ENCODE data around the gene ACAP3.
A peak's percentile ranks its signal among the peaks of the same experiment; 100 is the strongest.

The ACAP3 gene

DNA sequence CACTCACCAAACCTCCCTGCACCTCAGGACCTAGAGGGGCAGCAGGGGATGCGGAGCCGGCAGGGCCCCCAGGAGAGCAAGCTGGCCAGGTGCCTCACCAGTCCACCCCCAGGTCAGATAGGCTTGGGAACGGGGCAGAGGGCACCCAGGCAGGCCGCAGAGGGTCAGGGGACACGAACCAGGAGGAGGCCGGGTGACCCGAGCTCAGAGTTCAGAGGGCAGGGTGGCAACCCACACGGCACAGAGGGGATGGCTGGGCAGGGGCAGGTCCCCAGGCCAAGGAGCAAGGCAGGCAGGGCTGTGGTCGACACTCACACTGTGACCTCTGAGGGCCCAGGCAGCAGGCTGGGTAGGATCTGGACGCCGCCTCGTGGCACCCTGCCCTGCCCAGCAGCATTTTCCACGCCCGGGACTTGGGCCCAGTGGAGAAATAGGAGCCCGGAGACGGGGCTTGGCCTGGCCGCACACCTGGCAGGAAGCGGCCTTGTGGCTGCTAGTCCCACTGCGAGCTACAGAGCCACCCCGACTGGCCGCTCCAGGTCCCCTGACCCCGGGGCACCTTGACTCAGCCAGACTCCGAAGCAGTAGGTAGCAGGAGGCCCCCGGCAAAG lies 36.2 kb upstream of the ACAP3 start:
- H3K4me3 ChIP-seq (ENCODE audit: low read depth, low read length): peak overlapping the region; percentile 45
- TF ChIP-seq, protein P1, sequence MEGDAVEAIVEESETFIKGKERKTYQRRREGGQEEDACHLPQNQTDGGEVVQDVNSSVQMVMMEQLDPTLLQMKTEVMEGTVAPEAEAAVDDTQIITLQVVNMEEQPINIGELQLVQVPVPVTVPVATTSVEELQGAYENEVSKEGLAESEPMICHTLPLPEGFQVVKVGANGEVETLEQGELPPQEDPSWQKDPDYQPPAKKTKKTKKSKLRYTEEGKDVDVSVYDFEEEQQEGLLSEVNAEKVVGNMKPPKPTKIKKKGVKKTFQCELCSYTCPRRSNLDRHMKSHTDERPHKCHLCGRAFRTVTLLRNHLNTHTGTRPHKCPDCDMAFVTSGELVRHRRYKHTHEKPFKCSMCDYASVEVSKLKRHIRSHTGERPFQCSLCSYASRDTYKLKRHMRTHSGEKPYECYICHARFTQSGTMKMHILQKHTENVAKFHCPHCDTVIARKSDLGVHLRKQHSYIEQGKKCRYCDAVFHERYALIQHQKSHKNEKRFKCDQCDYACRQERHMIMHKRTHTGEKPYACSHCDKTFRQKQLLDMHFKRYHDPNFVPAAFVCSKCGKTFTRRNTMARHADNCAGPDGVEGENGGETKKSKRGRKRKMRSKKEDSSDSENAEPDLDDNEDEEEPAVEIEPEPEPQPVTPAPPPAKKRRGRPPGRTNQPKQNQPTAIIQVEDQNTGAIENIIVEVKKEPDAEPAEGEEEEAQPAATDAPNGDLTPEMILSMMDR (IDR thresholded peaks at IDR 0.05; ENCODE audit: control insufficient read depth, extremely low read depth, insufficient read depth): no peak; the same call in 1 of the 2 replicates
- DNase-seq (ENCODE audit: low read depth): peak; percentile 53

DNA sequence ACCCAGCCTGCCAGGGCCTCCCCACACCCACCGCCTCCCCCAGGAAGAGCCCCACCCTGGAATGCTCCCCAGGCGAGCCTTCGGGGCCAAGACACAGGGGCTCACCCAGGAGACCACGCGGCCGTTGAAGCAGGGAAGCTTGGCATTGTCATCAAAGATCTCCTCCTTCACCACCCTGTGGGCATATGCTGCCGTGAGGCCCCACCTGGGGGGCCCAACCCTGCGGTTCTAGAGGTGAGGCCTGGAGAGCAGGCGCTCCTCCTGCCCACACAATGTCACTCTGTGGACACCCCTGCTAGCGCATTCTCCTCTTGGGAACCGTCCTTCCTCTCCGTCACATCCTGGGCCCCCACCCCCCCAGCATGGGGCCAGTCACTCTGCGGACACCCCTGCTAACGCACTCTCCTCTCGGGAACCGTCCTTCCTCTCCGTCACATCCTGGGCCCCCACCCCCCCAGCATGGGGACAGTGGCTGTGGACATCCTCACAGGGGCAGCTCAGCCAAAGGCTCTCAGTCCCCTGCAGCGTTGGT lies 34.9 kb upstream of the ACAP3 start:
- TF ChIP-seq, protein P1 (IDR thresholded peaks at IDR 0.05; ENCODE audit: control insufficient read depth, extremely low read depth, insufficient read depth): no peak
- DNase-seq (ENCODE audit: low read depth): no peak
- no peak overlapping the region for H3K4me3 ChIP-seq (ENCODE audit: low read depth, low read length)

DNA sequence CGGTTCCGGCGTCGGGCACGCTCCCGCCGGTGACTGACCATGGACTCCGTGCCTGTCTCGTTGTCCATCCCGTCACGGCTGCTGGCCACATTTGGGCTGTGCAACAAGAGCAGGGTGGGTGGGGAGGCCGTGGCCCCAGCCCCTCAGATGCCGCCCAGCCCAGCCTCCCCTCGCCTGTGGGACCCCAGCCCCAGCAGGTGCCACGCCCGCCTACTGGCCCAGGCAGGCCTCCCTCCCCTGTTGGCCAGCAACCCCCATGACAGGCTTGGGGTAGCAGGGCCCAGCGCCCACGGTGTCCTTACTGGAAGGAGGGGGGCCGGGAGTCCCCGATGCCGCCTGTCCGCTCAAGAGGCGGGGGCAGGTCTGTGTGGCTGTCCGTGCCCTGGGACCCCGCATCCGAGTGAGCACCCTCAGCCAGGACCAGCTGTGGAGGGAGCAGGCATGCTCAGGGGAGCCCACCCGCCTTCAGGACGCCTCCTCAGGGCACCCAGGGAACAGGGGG lies 34.4 kb upstream of the ACAP3 start:
- H3K4me3 ChIP-seq (ENCODE audit: low read depth, low read length): no peak overlapping the region
- TF ChIP-seq, protein P1 (IDR thresholded peaks at IDR 0.05; ENCODE audit: control insufficient read depth, extremely low read depth, insufficient read depth): no peak
- DNase-seq (ENCODE audit: low read depth): no peak

DNA sequence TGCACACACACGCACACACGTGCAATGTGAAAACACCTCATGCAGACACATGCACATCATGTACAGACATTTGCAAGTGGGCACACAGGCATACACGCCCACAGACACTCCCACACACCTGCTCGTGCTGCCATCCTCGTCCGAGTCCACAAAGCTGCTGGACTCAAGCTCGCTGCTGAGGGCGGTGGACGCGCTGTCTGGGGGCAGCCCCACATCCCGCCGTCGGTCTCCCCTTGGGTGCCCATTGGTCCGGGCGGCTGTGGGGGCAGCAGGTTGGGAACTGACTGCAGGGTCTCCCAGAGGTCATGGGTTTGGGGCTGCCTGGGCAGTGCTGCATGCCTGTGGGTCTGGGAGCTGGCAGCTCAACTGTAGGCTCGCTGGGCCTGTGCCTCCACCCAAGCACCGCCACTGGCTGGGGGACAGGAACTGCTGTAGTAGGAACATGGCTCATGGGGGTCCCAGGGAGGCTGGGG lies 33.9 kb upstream of the ACAP3 start:
- H3K4me3 ChIP-seq (ENCODE audit: low read depth, low read length): no peak overlapping the region
- no peak for DNase-seq (ENCODE audit: low read depth)
- TF ChIP-seq, protein P1 (IDR thresholded peaks at IDR 0.05; ENCODE audit: control insufficient read depth, extremely low read depth, insufficient read depth): no peak

DNA sequence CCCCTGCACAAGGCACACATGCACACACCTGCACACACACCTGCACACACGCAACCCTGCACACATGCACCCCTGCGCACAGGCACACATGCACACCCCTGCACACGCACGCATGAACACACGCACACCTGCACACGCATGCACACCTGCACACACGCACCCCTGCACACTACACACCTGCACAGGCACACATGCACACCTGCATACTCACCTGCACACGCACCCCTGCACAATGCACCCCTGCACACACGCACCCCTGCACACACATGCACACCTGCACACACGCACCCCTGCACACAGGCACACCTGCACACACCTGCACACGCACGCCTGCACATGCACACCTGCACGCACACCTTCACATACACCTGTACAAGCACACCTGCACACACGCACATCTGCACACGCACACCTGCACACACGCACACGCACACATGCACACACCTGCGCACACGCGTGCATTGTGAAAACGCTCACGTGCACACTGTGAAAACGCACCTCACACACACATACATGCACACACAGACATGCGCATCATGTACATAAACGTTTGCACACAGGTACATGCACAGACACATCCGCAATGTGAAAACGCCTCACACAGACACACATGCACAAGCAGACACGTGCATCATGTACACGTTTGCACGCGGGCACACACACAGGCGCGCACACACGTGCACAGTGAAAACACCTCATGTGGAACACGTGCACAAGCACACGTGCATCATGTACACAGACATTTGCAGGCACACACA lies 33.2 kb upstream of the ACAP3 start:
- no peak for DNase-seq (ENCODE audit: low read depth)

DNA sequence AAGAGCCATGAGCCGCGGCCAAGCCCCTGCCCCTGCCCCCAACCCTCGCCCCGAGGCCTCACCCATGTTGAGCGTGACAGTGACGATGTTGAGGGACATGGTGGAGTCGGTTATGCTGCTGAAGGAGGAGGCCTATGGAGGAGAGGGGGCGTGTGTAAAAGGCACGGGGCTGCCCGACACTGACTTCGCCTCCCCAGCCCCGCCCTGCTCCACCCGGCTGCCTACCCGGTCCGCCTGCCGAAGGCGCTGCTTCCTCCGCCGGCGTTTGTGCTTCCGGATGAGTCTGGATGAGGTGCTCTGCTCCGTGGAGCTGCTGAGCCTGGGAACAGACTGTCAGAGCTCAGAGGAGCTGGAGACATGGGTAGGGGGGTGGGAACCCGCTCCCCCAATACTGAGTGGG lies 32.5 kb upstream of the ACAP3 start:
- TF ChIP-seq, protein P1 (IDR thresholded peaks at IDR 0.05; ENCODE audit: control insufficient read depth, extremely low read depth, insufficient read depth): no peak
- DNase-seq (ENCODE audit: low read depth): no peak
- H3K4me3 ChIP-seq (ENCODE audit: low read depth, low read length): no peak overlapping the region

More for the DNA sequence above, 33.2 kb upstream of the ACAP3 start:
- no peak overlapping the region for H3K4me3 ChIP-seq (ENCODE audit: low read depth, low read length)
- TF ChIP-seq, protein P1 (IDR thresholded peaks at IDR 0.05; ENCODE audit: control insufficient read depth, extremely low read depth, insufficient read depth): no peak
